Measurements from ENCODE around the gene AFF4.
"Not testable (repeated sequence)": the region's sequence is repeated elsewhere in the genome, so short reads cannot be mapped to it uniquely, and the experiment has no call there.

AFF4 gene

GRCh38 chr5:132979976-132980375 is 16.5 kb upstream of the AFF4 start:
- peaks cover 4% of the 10 kb centered on the region for H3K9me3 ChIP-seq (ENCODE audit: severe bottlenecking)
- no peak for TF ChIP-seq CTCF (IDR thresholded peaks at IDR 0.05; ENCODE audit: poor library complexity, severe bottlenecking)
- H3K36me3 ChIP-seq (ENCODE audit: low read depth): no peaks in the 10 kb centered on the region
- DNase-seq (ENCODE audit: low spot score) (no peak), ATAC-seq (ENCODE audit: low read depth) (no peak)
- no peak overlapping the region for H3K4me3 ChIP-seq (ENCODE audit: severe bottlenecking)
- H3K27ac ChIP-seq (ENCODE audit: poor library complexity, severe bottlenecking): no peak overlapping the region
- H3K4me1 ChIP-seq (ENCODE audit: insufficient read depth, poor library complexity, severe bottlenecking): peaks cover 4% of the 10 kb centered on the region
- H3K27me3 ChIP-seq (ENCODE audit: insufficient read depth, poor library complexity, severe bottlenecking): no peaks in the 10 kb centered on the region

- DNase-seq (ENCODE audit: low spot score): no peak
- Histone ChIP-seq H3K27me3 (ENCODE audit: insufficient read depth, poor library complexity, severe bottlenecking) (no peaks in the 10 kb centered on the region), H3K27ac (ENCODE audit: poor library complexity, severe bottlenecking) (peak overlapping the region; percentile 5), H3K9me3 (ENCODE audit: severe bottlenecking) (peaks cover 4% of the 10 kb centered on the region), H3K36me3 (ENCODE audit: low read depth) (no peaks in the 10 kb centered on the region), H3K4me3 (ENCODE audit: severe bottlenecking) (no peak overlapping the region), H3K4me1 (ENCODE audit: insufficient read depth, poor library complexity, severe bottlenecking) (peaks cover 4% of the 10 kb centered on the region)
- peak; percentile 98 for ATAC-seq (ENCODE audit: low read depth)
- TF ChIP-seq CTCF (IDR thresholded peaks at IDR 0.05; ENCODE audit: poor library complexity, severe bottlenecking): no peak
These were observed 16.0 kb upstream of the AFF4 start for GRCh38 chr5:132979367-132979940.

GRCh38 chr5:132976852-132977251 is 13.4 kb upstream of the AFF4 start:
- no peak for TF ChIP-seq CTCF (IDR thresholded peaks at IDR 0.05; ENCODE audit: poor library complexity, severe bottlenecking)
- Histone ChIP-seq H3K4me3 (ENCODE audit: severe bottlenecking) (no peak overlapping the region), H3K36me3 (ENCODE audit: low read depth) (no peaks in the 10 kb centered on the region)

GRCh38 chr5:132972436-132972828 is 9.0 kb upstream of the AFF4 start:
- not testable (repeated sequence) for H3K4me3 ChIP-seq (ENCODE audit: severe bottlenecking); DNase-seq (ENCODE audit: low spot score); H3K27me3 ChIP-seq (ENCODE audit: insufficient read depth, poor library complexity, severe bottlenecking); H3K27ac ChIP-seq (ENCODE audit: poor library complexity, severe bottlenecking); H3K4me1 ChIP-seq (ENCODE audit: insufficient read depth, poor library complexity, severe bottlenecking); H3K9me3 ChIP-seq (ENCODE audit: severe bottlenecking); H3K36me3 ChIP-seq (ENCODE audit: low read depth); ATAC-seq (ENCODE audit: low read depth)

More at GRCh38 chr5:132976852-132977251, 13.4 kb upstream of the AFF4 start:
- peaks cover 4% of the 10 kb centered on the region for H3K9me3 ChIP-seq (ENCODE audit: severe bottlenecking)
- H3K27ac ChIP-seq (ENCODE audit: poor library complexity, severe bottlenecking): no peak overlapping the region
- no peak for ATAC-seq (ENCODE audit: low read depth)
- DNase-seq (ENCODE audit: low spot score): no peak
- peaks cover 8% of the 10 kb centered on the region for H3K4me1 ChIP-seq (ENCODE audit: insufficient read depth, poor library complexity, severe bottlenecking)
- H3K27me3 ChIP-seq (ENCODE audit: insufficient read depth, poor library complexity, severe bottlenecking): no peaks in the 10 kb centered on the region

GRCh38 chr5:132971483-132972435 is 8.3 kb upstream of the AFF4 start:
- DNase-seq (ENCODE audit: low spot score): no peak
- Histone ChIP-seq H3K4me3 (ENCODE audit: severe bottlenecking) (no peak overlapping the region), H3K27me3 (ENCODE audit: insufficient read depth, poor library complexity, severe bottlenecking) (no peaks in the 10 kb centered on the region), H3K27ac (ENCODE audit: poor library complexity, severe bottlenecking) (no peak overlapping the region), H3K36me3 (ENCODE audit: low read depth) (0 out of 2 replicates have a peak, but pooled peaks cover 3% of the 10 kb centered on the region), H3K4me1 (ENCODE audit: insufficient read depth, poor library complexity, severe bottlenecking) (peaks cover 7% of the 10 kb centered on the region), H3K9me3 (ENCODE audit: severe bottlenecking) (peaks cover under 1% of the 10 kb centered on the region)
- TF ChIP-seq CTCF (IDR thresholded peaks at IDR 0.05; ENCODE audit: poor library complexity, severe bottlenecking): no peak
- ATAC-seq (ENCODE audit: low read depth): peak; percentile 58; the same call in 2 of the 3 replicates
